CD4-positive, CD25-positive, alpha-beta regulatory T cell (primary cell): ENCODE results near the gene CAMK1. TPM values are rescaled to one million over a fixed set of nuclear protein-coding genes. Genes with fewer than 3 reads are reported as not detected.

ENCODE experiments used
- ATAC-seq, 2 donors: fragments of 150-1000 bp; cut with Tn5 transposase; one replicate each; pipeline ENCODE4 v1.10.0; 2021; ENCODE audit warnings: low read depth in 2 of 2, moderate number of reproducible peaks in 2 of 2, moderate library complexity in 1 of 2
- DNase-seq, 3 donors: peaks; one replicate each; pipeline versions ENCODE4 v3.0.0 to v3.0.0-alpha.2; 2012 to 2022; ENCODE audit warnings: mixed read lengths in 1 of 3
- H3K27ac ChIP-seq: one replicate; pipeline ENCODE4 v1.7.0; 2013; ENCODE audit warnings: mild to moderate bottlenecking, low read length; ENCODE audit not compliant: insufficient read depth, poor library complexity, severe bottlenecking
- H3K27me3 ChIP-seq: one replicate; pipeline ENCODE4 v1.7.0; 2013; ENCODE audit warnings: low read length; ENCODE audit not compliant: control insufficient read depth, insufficient read depth
- H3K36me3 ChIP-seq: one replicate; pipeline ENCODE4 v1.7.0; 2013; ENCODE audit warnings: mild to moderate bottlenecking, low read length, moderate library complexity; ENCODE audit not compliant: control insufficient read depth, insufficient read depth
- H3K4me1 ChIP-seq: 2 replicates; pipeline ENCODE4 v1.7.0; 2013; ENCODE audit warnings: mild to moderate bottlenecking, low read length; ENCODE audit not compliant: insufficient read depth, control insufficient read depth, poor library complexity, severe bottlenecking
- H3K4me3 ChIP-seq: one replicate; pipeline ENCODE4 v1.7.0; 2013; ENCODE audit warnings: low read depth, mild to moderate bottlenecking, low read length, moderate library complexity
- H3K9me3 ChIP-seq, 2 experiments: 1 replicate in 1 of 2; 2 replicates in 1 of 2; pipeline ENCODE4 v1.7.0; 2013; ENCODE audit warnings: low read length in 2 of 2, mild to moderate bottlenecking in 1 of 2, moderate library complexity in 1 of 2; ENCODE audit not compliant: control insufficient read depth in 2 of 2
- H3K27ac Mint-ChIP-seq, 3 donors: one replicate each; pipeline ENCODE4 v1.8.0; 2020 to 2022; ENCODE audit warnings: mild to moderate bottlenecking in 3 of 3, mixed read lengths in 3 of 3, moderate library complexity in 2 of 3
- H3K27me3 Mint-ChIP-seq: one replicate; pipeline ENCODE4 v1.8.0; 2022; ENCODE audit warnings: mild to moderate bottlenecking, mixed read lengths
- H3K36me3 Mint-ChIP-seq: one replicate; pipeline ENCODE4 v1.8.0; 2020; ENCODE audit warnings: mixed read lengths
- H3K4me1 Mint-ChIP-seq, 4 donors: one replicate each; pipeline ENCODE4 v1.8.0; 2020 to 2022; ENCODE audit warnings: mixed read lengths in 4 of 4, mild to moderate bottlenecking in 1 of 4
- H3K4me3 Mint-ChIP-seq, 4 donors: one replicate each; pipeline ENCODE4 v1.8.0; 2020 to 2022; ENCODE audit warnings: mild to moderate bottlenecking in 4 of 4, mixed read lengths in 4 of 4, moderate library complexity in 3 of 4
- H3K9me3 Mint-ChIP-seq, 7 donors: one replicate each; pipeline ENCODE4 v1.8.0; 2020 to 2022; ENCODE audit warnings: mixed read lengths in 7 of 7, mild to moderate bottlenecking in 3 of 7, moderate library complexity in 2 of 7
- polyA plus RNA-seq, 4 donors: library from polyadenylated mRNA; unstranded; fragments of 300-500 nt; fragmentation: Illumina TruSeq; gene quantifications; one replicate each; pipeline ENCODE4 v1.2.3, GENCODE V29; 2021
- total RNA-seq: library from RNA; stranded (reverse); gene quantifications from one replicate; pipeline ENCODE4 v1.2.3, GENCODE V29; 2022

The CAMK1 gene
- total RNA-seq (4.9 TPM), polyA plus RNA-seq (10 to 100 TPM in 1 of 4 donors, 1 to 10 TPM in 3; 4.5 to 13.7 (median 7.7) TPM)

DNA sequence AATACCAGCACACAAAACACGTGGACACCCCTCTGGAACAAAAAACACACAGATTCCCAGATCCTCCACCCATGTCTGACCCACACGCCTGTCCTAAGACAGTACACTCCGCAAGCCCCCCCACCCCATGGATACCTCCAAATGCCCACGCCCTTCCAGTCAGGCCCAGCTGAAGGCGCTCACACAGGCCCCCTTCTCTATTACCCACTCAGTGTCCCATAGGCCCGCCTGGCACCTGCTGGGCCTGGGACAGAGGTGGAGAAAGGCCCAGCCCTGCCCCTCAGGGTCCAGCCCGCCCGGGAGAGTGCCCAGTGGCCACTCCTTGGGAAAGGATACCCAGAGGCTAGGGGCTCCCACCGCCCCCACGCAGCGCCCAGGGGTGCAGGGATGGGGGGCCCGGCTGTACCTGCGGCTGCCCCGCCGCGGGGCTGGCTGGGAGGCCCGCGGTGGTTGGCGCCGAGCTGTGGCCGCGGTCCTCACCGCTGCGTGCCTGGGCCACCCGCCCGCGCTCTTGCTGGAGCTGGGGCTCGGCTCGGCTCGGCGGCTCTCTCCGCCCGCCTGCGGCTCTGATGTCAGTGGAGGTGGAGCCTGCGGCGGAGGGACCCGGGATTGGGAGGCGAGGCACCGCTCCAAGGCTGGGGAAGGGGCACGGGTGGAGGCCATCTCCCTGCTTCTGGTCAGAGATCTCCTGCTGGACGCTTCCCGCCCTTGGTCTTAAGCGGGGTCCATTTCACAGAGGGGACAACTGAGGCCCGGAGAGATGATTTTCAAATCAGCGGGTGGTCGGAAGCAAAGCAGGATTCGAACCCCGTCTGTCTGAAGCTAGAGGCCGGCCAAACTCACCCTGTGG is at the start of gene CAMK1:
Gene CAMK1, minus strand, starts transcription at position 522 of the 850 bp plus-strand sequence. CDS start 2,198 bp downstream, outside the sequence.
- H3K9me3 Mint-ChIP-seq, result peaks cover 0 to 2% (median 0%) of the 10 kb centered on the region in 7 donors
- peaks cover 5% of the 10 kb centered on the region for H3K27me3 Mint-ChIP-seq
- ATAC-seq (peak; percentile 90), DNase-seq (peak; percentile 23 to 63 (median 42))
- peak within 1 kb of the TSS; percentile 76 to 84 (median 80) for H3K4me3 Mint-ChIP-seq
- Histone ChIP-seq H3K9me3 (no peaks in the 10 kb centered on the region), H3K4me3 (peak within 1 kb of the TSS; percentile 61), H3K36me3 (no peaks in the 10 kb centered on the region), H3K4me1 (peaks cover 18% of the 10 kb centered on the region), H3K27me3 (no peaks in the 10 kb centered on the region), H3K27ac (no peak within 1 kb of the TSS)
- peaks cover 11% of the 10 kb centered on the region for H3K36me3 Mint-ChIP-seq
- H3K4me1 Mint-ChIP-seq, result peaks cover 0 to 35% (median 21%) of the 10 kb centered on the region in 4 donors
- peak within 1 kb of the TSS; percentile 76 to 92 (median 87) for H3K27ac Mint-ChIP-seq

DNA sequence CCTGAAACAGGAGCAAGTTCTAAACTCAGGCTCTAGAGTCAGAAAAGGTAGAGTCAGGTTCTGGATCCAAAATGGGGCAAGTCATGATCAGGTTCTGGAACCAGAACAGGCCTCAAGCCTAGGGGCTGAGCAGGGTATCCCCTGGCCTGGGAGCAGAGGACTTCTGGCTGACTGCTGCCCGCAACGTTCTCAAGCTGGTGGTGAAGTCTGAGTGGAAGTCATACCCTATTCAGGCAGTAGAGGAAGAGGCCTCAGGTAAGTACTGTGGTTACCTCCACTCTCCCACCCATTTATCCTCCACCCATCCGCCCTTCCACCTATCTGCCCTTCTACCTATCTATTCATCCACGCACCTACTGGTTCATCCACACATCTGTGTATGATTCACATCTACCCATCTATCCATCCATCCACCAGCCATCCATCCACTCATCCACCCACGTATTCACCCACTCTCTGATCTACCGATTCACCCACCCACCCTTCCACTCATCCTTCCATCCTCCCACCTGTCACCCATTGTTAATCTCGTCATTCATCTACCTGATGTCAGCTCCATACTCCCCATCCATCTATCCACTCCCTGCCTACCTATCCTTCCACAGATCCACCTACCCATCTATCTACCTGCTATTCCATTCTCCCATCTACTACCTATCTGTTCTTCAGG is 49.1 kb upstream of the CAMK1 start:
- Histone ChIP-seq H3K27ac (no peak overlapping the region), H3K4me1 (no peaks in the 10 kb centered on the region), H3K27me3 (no peaks in the 10 kb centered on the region), H3K9me3 (no peaks in the 10 kb centered on the region), H3K4me3 (no peak overlapping the region), H3K36me3 (no peaks in the 10 kb centered on the region)
- peaks cover 0 to 5% (median 0%) of the 10 kb centered on the region in 4 donors for H3K4me1 Mint-ChIP-seq
- peaks cover 0 to 1% (median 0%) of the 10 kb centered on the region in 7 donors for H3K9me3 Mint-ChIP-seq
- H3K27ac Mint-ChIP-seq, result peak overlapping the region in 1 of 3 donors; percentile 73
- no peak for DNase-seq
- ATAC-seq, result no peak
- peaks cover 11% of the 10 kb centered on the region for H3K36me3 Mint-ChIP-seq
- H3K4me3 Mint-ChIP-seq, result no peak overlapping the region
- no peaks in the 10 kb centered on the region for H3K27me3 Mint-ChIP-seq

DNA sequence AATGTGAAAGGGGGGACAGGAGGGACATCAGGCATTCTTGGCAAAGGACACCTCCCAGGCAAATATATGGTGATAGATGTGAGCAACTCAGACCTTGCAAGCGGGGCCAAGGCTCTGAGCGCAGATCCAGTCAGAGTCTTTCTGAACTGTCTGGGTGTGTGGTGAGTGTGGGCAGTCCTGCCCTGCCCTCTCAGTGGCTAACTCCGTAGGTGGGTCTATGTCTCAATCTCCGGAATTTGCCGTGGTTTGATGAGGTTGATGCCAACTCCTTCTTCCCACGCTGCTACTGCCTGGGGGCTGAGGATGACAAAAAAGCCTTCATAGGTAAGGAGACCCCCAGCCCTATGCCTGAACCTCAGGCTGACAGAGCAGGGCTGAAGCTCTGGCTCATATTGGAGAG is 47.7 kb upstream of the CAMK1 start:
- H3K27me3 ChIP-seq, result no peaks in the 10 kb centered on the region
- H3K36me3 ChIP-seq, result no peaks in the 10 kb centered on the region
- DNase-seq, result no peak
- no peaks in the 10 kb centered on the region for H3K4me1 ChIP-seq
- H3K9me3 ChIP-seq, result no peaks in the 10 kb centered on the region
- H3K27ac Mint-ChIP-seq, result no peak overlapping the region
- H3K4me3 ChIP-seq, result no peak overlapping the region
- H3K27ac ChIP-seq, result no peak overlapping the region
- H3K4me1 Mint-ChIP-seq, result peaks cover 0 to 5% (median 0%) of the 10 kb centered on the region in 4 donors
- H3K27me3 Mint-ChIP-seq, result no peaks in the 10 kb centered on the region
- peaks cover 0 to 1% (median 0%) of the 10 kb centered on the region in 7 donors for H3K9me3 Mint-ChIP-seq
- H3K36me3 Mint-ChIP-seq, result peaks cover 14% of the 10 kb centered on the region
- H3K4me3 Mint-ChIP-seq, result no peak overlapping the region
- ATAC-seq, result no peak

DNA sequence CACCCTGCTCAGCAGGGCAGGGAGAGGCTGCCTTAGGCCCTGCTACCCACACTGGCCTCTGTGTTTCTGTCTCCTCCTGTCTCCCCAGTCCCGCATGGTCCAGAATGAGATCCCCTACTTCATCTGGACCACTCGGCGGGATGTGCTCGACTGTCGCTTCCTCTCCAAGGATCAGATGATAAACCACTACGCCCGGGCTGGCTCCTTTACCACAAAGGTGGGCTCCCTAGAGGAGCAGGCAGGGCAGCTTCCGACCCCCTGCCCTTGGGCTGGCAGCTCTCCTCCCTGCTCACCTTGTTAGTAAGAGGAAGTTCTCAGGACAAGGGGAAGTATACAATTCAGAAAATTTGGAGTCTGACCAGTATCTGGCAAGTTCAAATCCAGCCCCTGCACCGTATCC is 46.2 kb upstream of the CAMK1 start:
- H3K4me1 Mint-ChIP-seq, result peaks cover 5 to 13% (median 9%) of the 10 kb centered on the region in 4 donors
- H3K36me3 Mint-ChIP-seq, result peaks cover 21% of the 10 kb centered on the region
- DNase-seq, result no peak
- Histone ChIP-seq H3K4me3 (no peak overlapping the region), H3K27me3 (no peaks in the 10 kb centered on the region), H3K27ac (no peak overlapping the region), H3K9me3 (no peaks in the 10 kb centered on the region), H3K36me3 (no peaks in the 10 kb centered on the region), H3K4me1 (no peaks in the 10 kb centered on the region)
- no peak overlapping the region for H3K27ac Mint-ChIP-seq
- no peak for ATAC-seq
- H3K27me3 Mint-ChIP-seq, result no peaks in the 10 kb centered on the region
- no peak overlapping the region for H3K4me3 Mint-ChIP-seq
- peaks cover 0 to 1% (median 0%) of the 10 kb centered on the region in 7 donors for H3K9me3 Mint-ChIP-seq

DNA sequence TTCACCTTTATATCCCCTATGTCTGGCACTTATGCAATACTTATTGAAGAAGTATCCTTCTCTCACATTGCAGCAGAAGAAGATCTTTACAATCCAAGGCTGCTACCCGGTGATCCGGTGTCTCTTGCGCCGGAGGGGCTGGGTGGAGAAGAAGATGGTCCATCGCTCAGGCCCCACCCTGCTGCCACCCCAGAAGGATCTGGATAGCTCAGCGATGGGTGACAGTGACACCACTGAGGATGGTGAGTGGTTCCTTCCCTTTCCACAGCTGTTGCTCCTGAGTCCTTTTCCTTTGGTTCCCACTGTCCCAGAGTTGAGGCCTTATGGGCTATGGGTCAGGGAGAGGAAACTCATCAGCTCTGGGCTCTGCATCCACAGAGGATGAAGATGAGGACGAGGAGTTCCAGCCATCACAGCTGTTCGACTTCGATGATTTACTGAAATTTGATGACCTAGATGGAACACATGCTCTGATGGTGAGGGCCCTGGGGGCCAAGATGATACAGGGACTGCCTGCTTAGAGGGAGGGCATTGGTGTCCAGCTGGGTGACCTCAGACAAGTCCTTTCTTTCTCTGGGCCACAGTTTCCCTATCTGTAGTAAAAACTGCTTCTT is 43.2 kb upstream of the CAMK1 start:
- Mint-ChIP-seq H3K4me3 (peak overlapping the region in 1 of 4 donors; percentile 54), H3K4me1 (peaks cover 14 to 33% (median 23%) of the 10 kb centered on the region in 4 donors), H3K27me3 (no peaks in the 10 kb centered on the region), H3K36me3 (peaks cover 12% of the 10 kb centered on the region), H3K27ac (peak overlapping the region in 1 of 3 donors; percentile 55), H3K9me3 (no peaks in the 10 kb centered on the region)
- DNase-seq, result no peak
- peaks cover 27% of the 10 kb centered on the region for H3K4me1 ChIP-seq
- no peaks in the 10 kb centered on the region for H3K9me3 ChIP-seq
- no peak for ATAC-seq
- H3K4me3 ChIP-seq, result no peak overlapping the region
- no peak overlapping the region for H3K27ac ChIP-seq
- no peaks in the 10 kb centered on the region for H3K36me3 ChIP-seq
- no peaks in the 10 kb centered on the region for H3K27me3 ChIP-seq

DNA sequence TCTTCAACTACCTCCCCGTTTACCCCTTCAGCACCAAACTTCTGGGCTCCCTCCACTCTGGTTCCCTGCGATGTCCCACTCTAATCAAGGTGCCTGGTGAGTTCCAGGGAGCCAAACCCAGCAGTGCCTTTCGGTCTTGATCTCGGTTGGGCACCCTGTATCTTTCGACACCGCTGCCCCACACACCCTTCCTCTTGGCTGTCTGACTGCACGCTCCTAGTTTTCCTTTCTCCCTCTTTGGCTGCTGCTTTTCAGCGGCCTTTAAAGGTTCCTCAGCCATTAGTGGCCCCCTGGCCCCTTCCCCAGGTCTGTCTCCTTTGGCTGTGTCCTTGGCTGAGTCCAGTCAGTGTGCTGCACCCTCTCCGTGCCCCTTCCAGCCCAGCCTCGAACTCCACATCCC is 41.1 kb upstream of the CAMK1 start:
- H3K27ac Mint-ChIP-seq, result peak overlapping the region; percentile 79 to 95 (median 83)
- H3K4me1 Mint-ChIP-seq, result peaks cover 19 to 44% (median 28%) of the 10 kb centered on the region in 4 donors
- no peaks in the 10 kb centered on the region for H3K27me3 ChIP-seq
- no peak overlapping the region for H3K27ac ChIP-seq
- no peaks in the 10 kb centered on the region for H3K9me3 ChIP-seq
- no peaks in the 10 kb centered on the region for H3K27me3 Mint-ChIP-seq
- ATAC-seq (no peak), DNase-seq (no peak)
- H3K9me3 Mint-ChIP-seq, result no peaks in the 10 kb centered on the region
- H3K36me3 Mint-ChIP-seq, result peaks cover 13% of the 10 kb centered on the region
- peak overlapping the region; percentile 79 to 95 (median 94) for H3K4me3 Mint-ChIP-seq
- H3K4me1 ChIP-seq, result peaks cover 32% of the 10 kb centered on the region
- peak overlapping the region; percentile 13 for H3K4me3 ChIP-seq
- H3K36me3 ChIP-seq, result peaks cover 16% of the 10 kb centered on the region

DNA sequence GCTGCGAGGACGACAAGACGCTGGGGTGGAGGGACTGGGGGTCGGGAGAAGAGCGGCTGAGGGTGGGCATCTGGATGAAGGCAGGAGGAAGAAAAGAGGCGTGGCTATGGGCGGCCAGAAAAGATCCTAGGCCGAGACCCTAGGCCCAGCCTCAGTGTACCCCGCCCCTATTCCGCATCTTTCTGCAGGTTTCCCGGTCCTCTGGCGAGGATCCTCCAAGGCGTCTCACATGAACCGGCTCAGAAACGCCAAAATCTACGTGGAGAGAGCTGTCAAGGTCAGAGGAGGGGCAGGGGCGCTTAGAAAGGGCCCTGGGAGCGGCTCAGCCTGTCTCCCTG is 40.7 kb upstream of the CAMK1 start:
- ATAC-seq (no peak), DNase-seq (no peak)
- Mint-ChIP-seq H3K27me3 (no peaks in the 10 kb centered on the region), H3K9me3 (no peaks in the 10 kb centered on the region), H3K4me3 (peak overlapping the region; percentile 79 to 95 (median 94)), H3K4me1 (peaks cover 19 to 44% (median 28%) of the 10 kb centered on the region in 4 donors), H3K36me3 (peaks cover 17% of the 10 kb centered on the region), H3K27ac (peak overlapping the region in 2 of 3 donors; percentile 34 to 83)
- peak overlapping the region; percentile 13 for H3K4me3 ChIP-seq
- no peaks in the 10 kb centered on the region for H3K9me3 ChIP-seq
- peak overlapping the region; percentile 83 for H3K27ac ChIP-seq
- no peaks in the 10 kb centered on the region for H3K27me3 ChIP-seq
- H3K4me1 ChIP-seq, result peaks cover 32% of the 10 kb centered on the region
- H3K36me3 ChIP-seq, result peaks cover 21% of the 10 kb centered on the region
